HL-60/S4 treated with phorbol 12-myristate 13-acetate at 8.2 ng/mL for 4 days and 3 days (cell line): Measurements from ENCODE around the gene MORN5.

ENCODE experiments used
- in situ Hi-C: fragments of 300-500 bp; cut with MboI; formaldehyde crosslinking; loops from 2 replicates; pipeline ENCODE4 v1.15.0; 2022; ENCODE audit warnings: low sequenced_read_pairs

The MORN5 gene

DNA sequence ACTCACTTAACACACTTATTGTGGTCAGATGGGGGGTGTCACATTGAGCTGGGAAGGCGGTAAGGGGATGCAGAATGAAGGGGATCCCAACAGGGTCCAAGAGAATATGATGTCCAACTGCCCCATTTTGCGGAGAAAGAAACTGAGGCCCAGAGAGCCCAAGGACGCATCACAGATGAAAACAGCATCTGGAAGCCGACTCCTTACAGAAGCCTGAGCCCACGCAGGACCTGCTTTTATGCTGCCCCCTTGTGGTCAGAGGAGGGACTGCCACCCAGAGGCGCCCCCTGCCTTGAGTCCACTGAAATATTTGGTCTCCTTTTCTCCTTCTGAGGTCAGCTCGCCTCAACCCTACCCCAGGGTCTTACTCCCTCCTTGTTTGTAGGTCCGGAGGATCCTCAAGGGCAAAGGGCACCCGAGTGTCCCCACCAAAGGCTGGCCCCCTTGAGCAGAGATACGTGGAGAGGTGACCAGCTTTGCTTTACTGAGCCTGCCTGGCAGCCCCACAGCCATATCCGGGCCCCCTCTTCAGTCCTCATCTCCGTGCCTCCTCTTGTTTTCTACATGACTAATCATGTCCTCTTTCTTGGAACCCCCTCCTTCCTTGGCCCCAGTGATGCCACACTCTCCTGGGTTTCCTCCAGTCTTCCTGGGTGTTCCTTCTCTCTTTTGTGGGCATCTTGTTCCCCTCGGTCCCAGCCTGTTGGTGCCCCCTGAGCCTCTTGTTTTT is 36.6 kb upstream of the MORN5 start:
- in situ Hi-C loops: loop anchor here (5.0 to 25.0 kb wide), 2 partner anchors 224 to 689 kb away; partner anchors contain the start of gene OR1K1

GRCh38 chr9:122124048-122124447 is 35.7 kb upstream of the MORN5 start:
- in situ Hi-C loops: loop anchor here (5.0 to 25.0 kb wide), 2 partner anchors 223 to 688 kb away; partner anchors contain the start of gene OR1K1

DNA sequence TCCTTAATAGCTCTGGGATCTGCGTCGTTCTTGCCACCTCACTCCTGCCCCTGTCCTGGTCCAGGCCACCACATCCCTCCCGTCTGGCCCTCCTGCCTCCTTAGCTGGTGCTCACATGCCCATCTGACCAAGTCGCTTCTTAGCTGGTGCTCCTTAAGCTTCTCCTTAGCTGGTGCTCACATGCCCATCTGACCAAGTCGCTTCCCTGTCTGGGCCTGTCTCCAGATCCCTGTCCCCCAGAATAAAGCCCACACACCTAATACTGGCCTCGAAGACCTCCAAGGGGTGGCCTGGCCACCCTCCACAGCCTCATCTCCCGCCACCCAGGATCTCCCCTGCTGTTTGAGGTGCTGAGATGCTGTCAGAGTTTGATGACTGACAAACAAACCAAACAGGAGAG is 35.2 kb upstream of the MORN5 start:
- in situ Hi-C loops: loop anchor here (5.0 to 25.0 kb wide), 2 partner anchors 223 to 688 kb away; partner anchors contain the start of gene OR1K1

DNA sequence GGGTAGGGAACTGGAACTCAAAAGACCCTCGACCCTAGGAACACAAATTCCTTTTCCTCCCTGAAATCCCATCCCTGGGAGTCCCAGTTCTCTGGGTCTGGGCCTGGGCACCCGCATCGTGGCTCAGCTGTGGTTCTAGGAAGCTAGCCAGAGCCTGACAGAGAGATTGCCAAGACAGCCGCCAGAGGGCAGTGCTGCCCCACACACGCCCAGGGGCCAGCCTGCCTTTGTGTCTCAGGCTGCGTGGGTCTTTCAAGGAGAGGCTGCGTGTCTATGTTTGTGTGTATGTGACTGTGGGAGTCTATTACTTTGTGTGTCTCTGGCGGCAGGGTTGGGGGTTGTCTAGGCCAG is 34.6 kb upstream of the MORN5 start:
- in situ Hi-C loops: loop anchor here (25.0 kb wide), 1 partner anchor 337 kb away; no protein-coding TSS in a partner anchor

GRCh38 chr9:122125509-122126330 is 34.0 kb upstream of the MORN5 start:
- in situ Hi-C loops: loop anchor here (25.0 kb wide), 1 partner anchor 337 kb away; no protein-coding TSS in a partner anchor

DNA sequence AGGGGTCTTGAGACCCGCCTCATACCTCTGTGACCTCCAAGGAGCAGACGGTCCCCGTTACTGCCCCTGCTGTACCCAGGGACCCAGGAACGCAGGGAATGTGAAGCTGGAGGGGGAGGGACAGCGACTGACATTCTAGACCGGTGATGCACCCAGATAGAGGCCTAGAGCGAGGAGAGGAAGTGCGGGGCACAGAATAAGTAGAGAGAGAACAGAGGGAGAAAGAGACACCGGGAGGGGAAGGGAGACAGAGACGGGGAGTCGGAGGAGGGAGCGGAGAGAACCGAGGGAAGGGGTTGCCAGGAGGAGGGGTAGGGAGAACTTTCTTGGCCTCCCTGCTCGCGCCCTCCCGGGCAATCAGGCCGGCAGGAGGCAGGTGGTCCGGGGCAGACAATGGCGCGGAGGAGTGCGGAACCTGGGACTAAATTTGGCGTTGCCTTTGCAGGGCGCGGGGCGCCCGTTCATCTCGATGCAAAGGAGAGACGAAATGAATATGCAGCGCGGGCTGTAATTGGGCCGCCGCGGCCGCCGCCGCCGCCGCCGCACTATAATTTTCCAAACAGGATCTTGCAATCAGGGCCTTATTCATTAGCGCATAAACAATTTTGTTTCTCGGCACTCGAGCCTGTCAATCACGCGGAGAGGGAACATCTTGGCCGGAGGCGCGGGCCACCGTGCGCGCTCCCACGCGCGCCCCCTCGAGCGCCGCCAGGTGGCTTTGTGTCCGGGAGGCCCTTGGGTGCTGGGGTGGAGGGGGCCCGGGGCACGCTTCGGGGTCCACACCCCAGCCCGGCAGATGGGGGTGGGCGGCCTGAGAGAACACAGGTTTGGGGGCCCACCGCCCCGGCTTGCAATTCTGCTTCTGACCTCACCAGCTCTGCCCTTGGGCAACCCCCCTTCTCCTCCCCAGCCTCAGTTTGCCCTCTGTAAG is 33.1 kb upstream of the MORN5 start:
- in situ Hi-C loops: loop anchor here (25.0 kb wide), 1 partner anchor 336 kb away; no protein-coding TSS in a partner anchor

DNA sequence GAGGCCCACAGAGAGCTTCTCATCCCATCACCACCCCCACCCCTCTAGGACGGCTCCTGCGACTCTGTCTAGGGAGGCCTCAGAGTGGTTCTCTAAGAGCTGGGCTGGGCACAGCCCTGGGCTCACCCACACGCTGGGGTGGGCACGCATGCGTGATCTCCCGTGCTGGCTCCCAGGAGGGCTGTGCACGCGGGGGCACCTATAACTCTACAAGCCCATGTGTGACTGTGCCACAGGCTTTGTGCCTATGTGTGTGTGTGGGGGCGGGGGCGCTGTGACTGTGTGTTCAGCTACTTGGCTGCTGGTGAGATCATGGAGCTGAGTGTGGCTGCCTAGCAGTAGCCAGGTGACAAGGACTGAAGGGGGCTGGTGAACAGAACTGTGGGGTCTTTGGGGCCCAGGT is 32.3 kb upstream of the MORN5 start:
- in situ Hi-C loops: loop anchor here (25.0 kb wide), 1 partner anchor 335 kb away; no protein-coding TSS in a partner anchor

DNA sequence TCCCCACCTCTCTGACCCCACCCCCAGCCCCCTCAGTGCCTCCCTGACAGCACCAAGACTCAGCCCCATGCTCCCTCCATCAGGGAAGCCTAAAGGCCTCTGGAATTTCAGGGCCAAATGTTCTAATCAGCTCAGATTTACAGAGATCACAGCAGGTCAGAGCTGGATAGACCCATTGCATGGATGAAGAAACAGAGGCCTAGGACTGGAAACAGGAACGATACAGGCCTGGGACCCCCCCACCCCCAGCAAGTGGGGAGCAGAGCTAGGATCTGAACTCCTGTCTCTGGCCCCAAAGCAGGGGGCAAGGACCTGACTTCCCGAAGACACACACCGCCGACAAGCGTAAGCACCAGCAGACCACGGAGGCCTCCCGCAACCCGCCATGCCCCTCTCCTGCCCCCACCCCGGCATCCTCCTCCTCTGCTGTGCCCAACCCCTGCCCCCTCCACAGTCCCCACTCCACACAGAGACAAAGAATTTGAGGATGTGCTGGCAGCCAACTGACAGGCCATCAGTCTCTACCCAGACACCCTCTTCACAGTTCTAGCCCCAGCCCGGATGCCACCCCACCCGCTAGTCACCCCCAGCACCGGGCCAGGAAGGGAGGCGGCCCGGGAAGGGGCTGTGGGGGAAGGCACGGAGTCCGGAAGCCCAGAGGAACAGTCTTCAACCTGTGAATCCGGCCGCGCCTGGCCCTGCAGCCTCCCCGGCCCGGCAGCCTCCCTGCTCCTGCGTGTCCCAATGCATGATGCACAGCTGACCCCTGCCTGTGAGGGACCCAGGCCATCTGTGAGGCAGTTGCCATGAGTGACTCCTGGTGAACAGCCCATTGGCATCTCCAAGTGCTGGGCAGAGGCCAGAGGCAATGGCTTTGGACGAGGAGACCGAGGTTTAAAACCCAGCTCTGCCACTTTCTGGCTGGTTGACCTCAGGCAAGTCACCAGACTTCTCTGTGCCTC is 31.4 kb upstream of the MORN5 start:
- in situ Hi-C loops: loop anchor here (25.0 kb wide), 1 partner anchor 334 kb away; no protein-coding TSS in a partner anchor

DNA sequence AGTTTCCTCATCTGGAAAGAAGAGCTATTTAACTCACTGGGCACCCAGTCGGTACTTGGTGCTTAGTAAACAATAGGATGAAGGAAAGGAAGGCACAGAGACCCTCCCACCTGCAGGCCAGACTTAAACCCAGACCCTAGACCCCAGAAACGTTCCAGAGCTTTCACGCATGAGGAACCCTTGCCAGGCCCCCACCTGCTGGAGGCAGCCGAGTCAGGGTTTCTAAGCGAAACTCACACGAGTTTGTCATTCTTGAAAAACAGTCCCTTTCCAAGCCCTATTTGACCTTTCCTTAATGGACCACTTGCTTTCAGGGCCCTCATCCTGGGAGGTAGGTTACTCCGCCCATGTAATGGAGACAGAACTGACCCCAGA is 30.8 kb upstream of the MORN5 start:
- in situ Hi-C loops: loop anchor here (25.0 kb wide), 1 partner anchor 333 kb away; no protein-coding TSS in a partner anchor

GRCh38 chr9:122129969-122130368 is 29.7 kb upstream of the MORN5 start:
- in situ Hi-C loops: loop anchor here (25.0 kb wide), 1 partner anchor 332 kb away; no protein-coding TSS in a partner anchor

DNA sequence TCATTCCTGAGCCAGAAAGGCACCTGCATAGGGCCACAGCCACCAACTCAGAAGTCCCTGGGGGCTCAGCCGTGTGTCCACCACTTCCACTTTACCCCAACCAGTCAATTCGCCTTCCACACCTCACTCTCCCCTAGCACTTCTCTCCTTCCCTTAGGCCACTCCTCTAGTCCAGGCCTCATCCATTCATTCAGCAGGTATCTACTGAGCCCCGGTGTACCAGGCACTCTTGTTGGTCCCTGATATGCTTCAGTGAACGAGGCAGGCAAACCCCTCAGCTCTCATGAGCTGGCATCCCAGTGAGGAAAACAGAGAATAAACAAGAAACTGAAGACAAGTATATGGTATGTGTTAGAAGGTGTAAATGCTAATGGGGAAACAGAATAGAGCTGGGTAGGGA is 28.9 kb upstream of the MORN5 start:
- in situ Hi-C loops: loop anchor here (25.0 kb wide), 1 partner anchor 331 kb away; no protein-coding TSS in a partner anchor

- in situ Hi-C loops: loop anchor here (25.0 kb wide), 1 partner anchor 331 kb away; no protein-coding TSS in a partner anchor
Observed at GRCh38 chr9:122131401-122132001, 28.2 kb upstream of the MORN5 start.

DNA sequence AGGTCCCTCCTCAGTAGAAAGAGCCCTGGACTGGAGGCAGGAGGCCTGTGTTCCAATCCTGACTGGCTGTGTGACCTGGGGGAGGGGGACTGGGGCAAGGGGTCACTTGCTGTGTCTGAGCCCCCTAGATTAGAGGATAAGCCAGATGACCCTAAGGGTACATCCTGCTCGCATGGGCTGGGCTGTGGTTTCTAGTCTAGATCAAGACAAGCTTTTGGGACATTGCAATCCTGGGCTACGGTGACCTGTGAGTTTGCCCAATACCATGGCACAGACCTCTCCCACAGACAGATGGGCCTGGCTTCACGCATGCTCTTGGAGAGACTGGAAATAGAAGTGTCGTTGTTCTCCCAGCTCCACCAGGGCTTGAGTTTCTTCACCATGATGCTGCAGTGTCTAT is 27.2 kb upstream of the MORN5 start:
- in situ Hi-C loops: loop anchor here (25.0 kb wide), 1 partner anchor 330 kb away; no protein-coding TSS in a partner anchor

- in situ Hi-C loops: loop anchor here (25.0 kb wide), 1 partner anchor 329 kb away; no protein-coding TSS in a partner anchor
Observed at GRCh38 chr9:122133263-122133983, 26.3 kb upstream of the MORN5 start.

DNA sequence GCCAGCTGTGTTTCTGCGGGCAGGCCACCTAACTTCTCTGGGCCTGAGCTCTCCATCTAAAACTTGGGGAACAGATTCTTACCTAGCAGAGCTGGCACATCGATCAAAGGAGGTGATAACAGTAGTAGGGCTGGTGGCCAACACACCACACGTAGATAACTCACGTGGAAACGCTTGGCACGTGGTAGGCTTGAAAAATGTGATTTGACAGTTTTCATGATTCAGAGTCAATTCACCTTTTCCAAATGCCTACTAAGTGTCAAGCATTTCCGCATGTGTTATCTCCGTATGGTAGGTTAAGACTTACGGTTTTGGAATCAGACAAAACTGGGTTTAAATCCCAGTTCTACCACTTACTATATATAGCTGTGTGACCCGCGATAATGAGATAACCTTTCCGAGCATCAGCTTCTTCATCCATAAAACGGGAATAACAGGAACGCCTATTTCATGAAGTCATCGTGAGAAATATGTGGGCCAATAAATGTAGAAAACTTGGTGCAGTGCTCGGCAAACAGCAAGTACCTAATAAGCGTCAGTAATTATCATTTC is 25.6 kb upstream of the MORN5 start:
- in situ Hi-C loops: loop anchor here (25.0 kb wide), 1 partner anchor 328 kb away; no protein-coding TSS in a partner anchor

DNA sequence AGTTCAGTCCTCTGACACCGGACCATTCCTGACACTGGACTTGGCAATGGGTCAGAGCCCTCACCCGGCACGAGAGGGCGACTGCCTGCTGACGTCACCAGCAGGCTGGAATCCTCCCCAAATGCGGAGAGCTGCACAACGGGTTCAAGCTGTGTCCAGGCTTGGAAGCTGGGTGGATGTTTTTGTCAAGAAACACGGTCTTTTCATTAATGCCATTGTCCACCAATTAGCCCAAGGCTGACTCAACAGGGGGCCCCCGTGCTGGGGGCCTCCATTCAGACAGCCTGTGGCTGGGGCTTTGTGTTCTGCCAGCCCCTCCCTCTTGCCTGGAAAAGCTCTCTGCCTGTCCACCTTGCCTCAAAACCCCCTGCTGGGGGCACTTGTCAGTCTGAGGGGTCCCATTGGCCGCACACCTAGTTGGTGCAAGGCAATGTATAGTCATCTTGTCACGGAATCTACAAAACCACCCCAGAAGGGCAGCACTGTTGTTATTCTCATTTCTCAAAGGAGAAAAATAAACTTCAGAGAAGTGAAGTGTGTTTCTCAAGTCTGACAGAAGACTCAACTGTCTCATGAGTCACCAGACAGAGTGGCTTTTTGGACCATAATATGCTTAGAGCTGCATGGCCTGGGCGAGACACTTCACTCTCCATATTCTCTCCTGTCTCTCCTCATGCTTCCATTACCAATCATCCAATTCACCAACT is 24.7 kb upstream of the MORN5 start:
- in situ Hi-C loops: loop anchor here (25.0 kb wide), 1 partner anchor 327 kb away; no protein-coding TSS in a partner anchor

DNA sequence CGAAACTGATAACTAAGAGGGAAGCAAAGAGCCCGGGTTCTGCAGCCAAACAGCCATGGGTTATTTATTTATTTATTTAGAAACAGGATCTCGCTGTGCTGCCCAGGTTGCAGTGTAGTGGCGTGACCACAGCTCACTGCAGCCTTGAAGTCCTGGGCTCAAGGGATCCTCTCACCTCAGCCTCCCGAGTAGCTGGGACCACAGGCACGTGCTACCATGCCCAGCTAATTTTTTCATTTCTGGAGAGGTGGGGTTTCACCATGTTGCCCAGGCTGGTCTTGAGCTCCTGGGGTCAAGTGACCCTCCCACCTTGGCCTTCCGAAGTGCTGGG is 24.2 kb upstream of the MORN5 start:
- in situ Hi-C loops: loop anchor here (25.0 kb wide), 1 partner anchor 327 kb away; no protein-coding TSS in a partner anchor
